ENCODE data around the gene PDIK1L.
"Not testable (repeated sequence)": the region's sequence is repeated elsewhere in the genome, so short reads cannot be mapped to it uniquely, and the experiment has no call there.

Gene PDIK1L

GRCh38 chr1:26090893-26091292 is 20.7 kb upstream of the PDIK1L start:
- DNase-seq (ENCODE audit: low read depth): no peak

DNA sequence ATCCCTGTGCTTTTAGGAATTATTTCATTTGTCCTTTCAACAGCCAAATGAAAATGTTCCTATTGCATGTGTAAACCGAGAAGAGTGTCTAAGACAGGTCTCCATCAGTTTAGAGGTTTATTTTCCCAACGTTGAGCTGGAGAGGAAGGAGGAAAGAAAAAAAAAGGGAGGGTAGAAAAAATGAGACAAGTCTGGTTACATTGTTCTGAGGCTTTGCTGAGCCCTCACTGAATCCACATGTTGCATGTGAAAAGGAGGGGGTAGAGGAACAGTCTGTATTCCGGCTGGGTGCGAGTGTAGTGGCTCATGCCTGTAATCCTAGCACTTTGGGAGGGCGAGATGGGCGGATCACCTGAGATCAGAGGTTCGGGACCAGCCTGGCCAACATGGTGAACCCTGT is 19.2 kb upstream of the PDIK1L start:
- DNase-seq (ENCODE audit: low read depth): no peak

GRCh38 chr1:26093569-26093968 is 18.1 kb upstream of the PDIK1L start:
- DNase-seq (ENCODE audit: low read depth): not testable (repeated sequence)

- DNase-seq (ENCODE audit: low read depth): no peak
These were observed 17.5 kb upstream of the PDIK1L start for GRCh38 chr1:26094076-26094669.

GRCh38 chr1:26094677-26095383 is 16.8 kb upstream of the PDIK1L start:
- DNase-seq (ENCODE audit: low read depth): no peak

DNA sequence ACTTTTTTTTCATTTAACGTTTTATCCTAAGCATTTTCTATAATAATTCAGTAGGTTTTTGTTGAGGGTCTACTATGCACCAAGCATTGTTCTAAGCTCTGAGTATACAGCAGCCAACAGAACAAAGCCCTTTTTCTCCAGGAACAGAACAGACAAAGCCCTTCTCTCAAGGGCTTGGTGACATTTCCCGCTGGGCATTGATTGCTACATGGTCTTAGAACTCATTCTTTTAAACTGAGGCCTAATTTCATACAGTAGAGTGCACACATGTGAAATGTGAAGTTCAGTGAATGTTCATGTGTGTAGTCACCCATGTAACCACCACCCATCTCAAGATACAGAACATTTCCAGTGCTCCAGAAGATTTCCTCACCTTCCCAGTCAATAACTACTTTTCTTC is 15.2 kb upstream of the PDIK1L start:
- no peak for DNase-seq (ENCODE audit: low read depth)

DNA sequence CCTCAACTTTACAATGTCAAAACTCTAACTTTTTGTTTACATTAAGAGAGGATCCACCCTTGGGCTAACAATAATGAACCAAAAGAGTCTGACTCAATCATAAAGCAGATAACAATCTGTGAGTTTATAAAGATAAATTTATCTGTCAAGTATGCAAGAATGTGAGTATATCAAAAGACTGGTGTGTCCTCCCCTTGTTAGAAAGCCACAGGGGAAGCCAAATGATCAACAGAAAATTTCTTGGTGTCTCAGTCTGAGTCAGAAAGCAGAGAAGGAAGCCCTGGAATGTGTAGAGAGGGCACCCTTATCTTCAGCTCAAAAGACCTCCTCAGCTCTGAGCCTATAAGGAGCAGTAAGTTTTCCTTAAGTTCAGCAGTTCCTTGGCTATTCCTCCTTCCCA is 13.9 kb upstream of the PDIK1L start:
- no peak for DNase-seq (ENCODE audit: low read depth)

GRCh38 chr1:26098602-26099001 is 13.0 kb upstream of the PDIK1L start:
- no peak for DNase-seq (ENCODE audit: low read depth)

- DNase-seq (ENCODE audit: low read depth): no peak
These were observed 11.8 kb upstream of the PDIK1L start for GRCh38 chr1:26099780-26100179.

DNA sequence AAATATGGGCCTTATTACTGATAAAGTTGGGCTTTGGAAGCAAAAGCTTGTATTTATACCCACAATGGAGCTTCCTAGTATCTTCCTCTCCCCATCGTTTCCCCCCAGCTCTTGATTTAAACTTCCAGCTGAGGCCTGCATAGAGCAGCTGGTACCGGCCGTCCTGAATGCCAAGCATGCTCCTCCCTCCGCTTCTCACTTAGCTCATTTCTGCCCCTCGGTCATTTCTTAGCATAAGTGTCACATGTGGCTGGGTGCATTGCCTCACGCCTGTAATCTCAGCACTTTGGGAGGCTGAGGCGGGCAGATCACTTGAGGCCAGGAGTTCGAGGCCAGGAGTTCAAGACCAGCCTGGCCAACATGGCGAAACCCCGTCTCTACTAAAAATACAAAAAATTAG is 11.4 kb upstream of the PDIK1L start:
- DNase-seq (ENCODE audit: low read depth): not testable (repeated sequence)

DNA sequence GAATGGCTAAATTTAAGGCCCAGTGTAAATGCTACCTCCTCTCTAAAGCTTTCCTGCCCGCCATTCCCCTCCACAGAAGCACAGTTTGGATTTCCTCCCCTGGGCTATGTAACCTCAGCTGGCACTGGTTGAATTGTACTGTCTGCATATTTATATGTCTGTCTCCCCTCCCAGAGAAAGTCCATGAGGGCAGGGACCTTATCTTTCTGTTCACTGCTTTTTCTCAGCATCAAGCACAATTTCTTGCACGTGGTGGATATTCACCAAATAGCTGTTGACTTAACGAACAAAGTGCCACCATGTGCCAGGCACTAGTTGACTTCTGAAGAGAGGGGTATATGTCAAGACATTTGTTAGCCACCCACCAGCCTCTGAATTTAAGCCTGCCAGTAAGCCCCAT is 9.5 kb upstream of the PDIK1L start:
- no peak for DNase-seq (ENCODE audit: low read depth)

GRCh38 chr1:26102526-26102925 is 9.1 kb upstream of the PDIK1L start:
- DNase-seq (ENCODE audit: low read depth): no peak

DNA sequence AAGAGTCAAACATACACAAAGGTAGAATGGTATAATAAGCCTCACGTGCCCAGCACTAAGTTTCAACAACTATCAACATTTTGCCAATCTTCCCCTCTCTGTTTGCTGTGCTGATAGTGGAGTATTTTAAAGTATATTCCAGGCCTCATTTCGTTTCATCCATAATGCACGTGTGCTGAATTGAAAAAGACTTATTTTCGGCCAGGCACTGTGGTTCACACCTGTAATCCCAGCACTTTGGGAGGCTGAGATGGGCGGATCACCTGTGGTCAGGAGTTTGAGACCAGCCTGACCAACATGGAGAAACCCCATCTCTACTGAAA is 6.4 kb upstream of the PDIK1L start:
- not testable (repeated sequence) for DNase-seq (ENCODE audit: low read depth)

DNA sequence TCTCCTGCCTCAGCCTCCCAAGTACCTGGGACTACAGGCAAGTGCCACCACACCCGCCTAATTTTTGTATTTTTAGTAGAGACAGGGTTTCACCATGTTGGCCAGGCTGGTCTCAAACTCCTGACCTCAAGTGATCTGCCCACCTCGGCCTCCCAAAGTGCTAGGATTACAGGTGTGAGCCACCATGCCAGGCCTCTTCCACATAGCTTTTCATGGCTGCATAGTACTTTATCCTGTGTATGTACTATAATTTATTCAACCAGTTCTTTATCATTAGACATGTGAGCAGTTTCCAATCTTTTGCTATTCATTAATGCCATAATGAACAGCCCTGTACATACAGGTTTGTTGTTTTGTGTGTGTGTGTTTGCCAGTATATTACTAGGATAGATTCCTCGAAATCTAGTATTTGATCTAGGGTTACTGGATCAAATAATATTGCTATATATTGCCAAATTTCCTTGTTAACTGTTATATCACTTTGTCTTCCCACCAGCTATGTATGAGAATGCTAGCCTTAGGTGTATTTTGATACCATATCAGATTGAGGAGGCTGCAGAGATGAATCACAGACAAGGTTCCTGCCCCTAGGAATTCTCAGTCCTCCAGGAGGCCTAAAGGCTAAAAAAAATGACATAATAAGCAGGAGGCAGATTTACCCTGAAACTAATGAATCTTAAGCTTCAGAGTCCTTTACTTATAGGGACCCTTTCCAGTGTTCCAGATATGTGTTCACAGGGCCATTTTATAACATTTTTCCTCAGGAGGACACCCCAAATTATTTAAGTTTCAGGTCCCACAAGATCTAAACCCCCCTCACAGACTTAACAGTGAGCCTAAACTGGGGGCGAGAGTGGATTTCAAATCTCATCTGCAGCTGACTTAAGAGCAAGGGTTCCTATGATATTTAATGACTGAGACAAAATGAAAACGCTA is 2.1 kb upstream of the PDIK1L start:
- DNase-seq (ENCODE audit: low read depth): no peak

DNA sequence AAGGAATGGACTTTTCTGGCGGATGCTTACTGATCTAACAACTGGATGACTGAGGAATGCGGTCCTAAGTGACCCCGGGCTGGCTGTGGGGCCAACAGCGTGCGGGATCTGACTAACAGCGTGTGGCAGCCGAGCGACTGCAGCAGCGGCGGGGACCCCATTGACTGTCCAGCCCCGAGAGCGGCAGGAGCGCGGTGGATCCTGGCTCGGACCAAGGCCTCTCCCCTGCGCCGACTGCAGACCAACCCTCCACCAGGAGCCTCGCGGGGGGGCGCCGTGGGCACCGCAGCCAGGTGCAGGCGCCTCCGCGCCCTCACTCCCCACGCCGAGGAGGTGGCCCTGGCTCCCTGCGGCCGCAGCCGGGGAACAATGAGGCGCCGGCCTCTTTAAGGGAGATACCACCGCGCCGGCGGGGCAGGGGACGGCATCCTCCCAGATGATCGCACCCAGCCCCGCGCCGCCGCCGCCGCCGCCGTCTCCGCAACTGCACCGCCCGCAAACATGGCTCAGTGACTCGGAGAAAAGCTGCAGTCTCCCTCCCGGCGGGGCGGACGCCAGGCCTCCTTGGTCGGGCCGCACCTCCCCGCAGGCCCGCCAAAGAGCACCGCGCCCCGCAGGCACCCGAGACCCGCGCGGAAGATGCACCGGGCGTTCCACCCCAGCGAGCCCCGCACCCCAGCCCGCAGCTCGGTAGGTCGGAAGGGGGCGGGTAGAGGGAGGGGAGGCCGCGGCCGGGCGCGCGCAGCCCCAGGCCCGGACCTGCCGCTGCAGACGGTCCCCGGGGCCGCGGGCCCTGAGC is 694 bp upstream of the PDIK1L start:
- no peak for DNase-seq (ENCODE audit: low read depth)

GRCh38 chr1:26112407-26112775 is 767 bp downstream of the PDIK1L start:
- DNase-seq (ENCODE audit: low read depth): no peak

DNA sequence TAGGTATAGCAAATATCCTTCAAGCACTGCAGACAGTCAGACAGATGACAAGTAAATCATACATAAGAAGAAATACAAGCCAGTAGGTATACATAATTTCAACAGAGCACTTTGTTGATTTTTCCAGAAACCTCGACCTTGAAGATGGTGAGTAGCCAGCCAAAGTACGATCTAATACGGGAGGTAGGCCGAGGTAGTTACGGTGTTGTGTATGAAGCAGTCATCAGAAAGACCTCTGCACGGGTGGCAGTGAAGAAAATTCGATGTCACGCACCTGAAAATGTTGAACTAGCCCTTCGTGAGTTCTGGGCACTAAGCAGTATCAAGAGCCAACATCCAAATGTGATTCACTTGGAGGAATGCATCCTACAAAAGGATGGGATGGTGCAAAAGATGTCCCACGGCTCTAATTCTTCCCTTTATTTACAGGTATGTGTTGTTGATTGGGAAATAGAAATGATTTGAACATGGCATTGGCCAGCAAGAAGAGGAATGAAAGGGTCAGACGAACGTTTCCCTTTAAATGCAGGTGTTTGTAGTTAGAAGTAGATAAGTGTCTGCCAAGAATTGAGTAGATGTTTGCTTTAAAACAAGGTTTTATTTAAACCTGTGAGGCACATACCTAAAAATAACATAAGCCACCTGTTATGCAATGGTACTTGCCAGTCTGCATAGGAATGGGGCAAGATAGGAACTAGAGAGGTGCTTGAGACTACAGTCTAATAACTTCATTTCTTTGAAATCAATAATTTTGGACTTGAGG is 2.7 kb downstream of the PDIK1L start:
- no peak for DNase-seq (ENCODE audit: low read depth)

GRCh38 chr1:26119892-26120608 is 8.4 kb downstream of the PDIK1L start:
- DNase-seq (ENCODE audit: low read depth): no peak

GRCh38 chr1:26121854-26122773 is 10.5 kb downstream of the PDIK1L start:
- DNase-seq (ENCODE audit: low read depth): no peak
